PC-3 (cell line): Measurements from ENCODE around the gene EFCAB11. TPM values are rescaled to one million over a fixed set of nuclear protein-coding genes. Genes with fewer than 3 reads are reported as not detected.

Source experiments
- ATAC-seq: fragments of 200-7000 bp; cut with Tn5 transposase; 2 replicates; pipeline ENCODE4 v1.9.1; 2020; ENCODE audit warnings: mild to moderate bottlenecking, moderate library complexity
- BruUV-seq: library from RNA; stranded (reverse); fragments of 400-500 nt; replicated peaks from 2 replicates; lab custom pipeline; 2021; lab: Mats Ljungman, UMichigan
- CTCF ChIA-PET: fragments of 300-600 bp; sonication (Branson Sonifier 250); formaldehyde crosslinking; loops from one replicate; lab custom pipeline; 2022; ENCODE audit warnings: antibody characterized with exemption; lab: Charles Lee
- POLR2A ChIA-PET: fragments of 300-600 bp; sonication (Branson Sonifier 250); formaldehyde crosslinking; loops from one replicate; lab custom pipeline; 2022; ENCODE audit warnings: antibody characterized with exemption; ENCODE audit not compliant: unreplicated experiment; lab: Charles Lee
- DNase-seq: peaks from one replicate; pipeline ENCODE4 v3.0.0-alpha.2; 2015
- H2AFZ ChIP-seq: fragments of 300-600 bp; sonication (generic); 2 replicates; pipeline ENCODE4 v1.6.0; 2016; ENCODE audit warnings: antibody characterized with exemption, low read length
- H3F3A ChIP-seq: fragments of 300-600 bp; sonication (generic); one replicate; pipeline ENCODE4 v1.6.0; 2017; ENCODE audit warnings: antibody characterized with exemption, low read length, control low read depth, mild to moderate bottlenecking; ENCODE audit not compliant: unreplicated experiment
- H3K27ac ChIP-seq: fragments of 300-600 bp; sonication (generic); 2 replicates; pipeline ENCODE4 v1.5.1; 2016; ENCODE audit warnings: mild to moderate bottlenecking, low read length
- H3K27me3 ChIP-seq: fragments of 300-600 bp; sonication (generic); 2 replicates; pipeline ENCODE4 v1.6.1; 2016; ENCODE audit warnings: low read length, mixed read lengths
- H3K36me3 ChIP-seq: fragments of 300-600 bp; sonication (generic); 2 replicates; pipeline ENCODE4 v1.6.1; 2016; ENCODE audit warnings: low read depth, mixed run types, low read length, mixed read lengths
- H3K4me1 ChIP-seq: fragments of 300-600 bp; sonication (generic); 2 replicates; pipeline ENCODE4 v1.5.1; 2016; ENCODE audit warnings: low read length; ENCODE audit not compliant: insufficient read depth
- H3K4me2 ChIP-seq: fragments of 300-600 bp; sonication (generic); 2 replicates; pipeline ENCODE4 v1.6.0; 2016; ENCODE audit warnings: low read length
- H3K4me3 ChIP-seq: fragments of 300-600 bp; sonication (generic); 2 replicates; pipeline ENCODE4 v1.5.1; 2016; ENCODE audit warnings: mild to moderate bottlenecking, low read length, mixed read lengths
- H3K79me2 ChIP-seq: fragments of 300-600 bp; sonication (generic); 2 replicates; pipeline ENCODE4 v1.6.1; 2017; ENCODE audit warnings: low read length, mixed read lengths
- H3K9ac ChIP-seq: fragments of 300-600 bp; sonication (generic); 2 replicates; pipeline ENCODE4 v1.6.0; 2016; ENCODE audit warnings: mild to moderate bottlenecking, low read length
- H3K9me2 ChIP-seq: fragments of 300-600 bp; sonication (generic); replicated peaks from 2 replicates; pipeline ENCODE4 v1.6.1; 2016; ENCODE audit warnings: mixed run types, low read length, mixed read lengths
- H3K9me3 ChIP-seq: fragments of 300-600 bp; sonication (generic); 2 replicates; pipeline ENCODE4 v1.6.1; 2016; ENCODE audit warnings: low read length, mixed read lengths
- H4K20me1 ChIP-seq: fragments of 300-600 bp; sonication (generic); 2 replicates; pipeline ENCODE4 v1.6.1; 2016; ENCODE audit warnings: low read length, mixed read lengths
- EZH2 ChIP-seq: fragments of 300-600 bp; sonication (generic); IDR thresholded peaks from one replicate; pipeline ENCODE4 v1.6.1; 2017; ENCODE audit warnings: antibody characterized with exemption, mild to moderate bottlenecking, low read length; ENCODE audit not compliant: unreplicated experiment
- EZH2phosphoT487 ChIP-seq: fragments of 300-600 bp; sonication (generic); IDR thresholded peaks from 2 replicates; pipeline ENCODE4 v1.6.1; 2018; ENCODE audit warnings: mild to moderate bottlenecking, antibody characterized with exemption, low read length, borderline replicate concordance
- intact Hi-C: fragments of 100-400 bp; cut with micrococcal nuclease; formaldehyde crosslinking; loops from 2 replicates; pipeline ENCODE4 v1.9.0; 2023
- total RNA-seq: library from RNA; depleted of rRNA; stranded (reverse); fragments of >200 nt; gene quantifications from 2 replicates; pipeline ENCODE4 v1.2.3, GENCODE V29; 2014
- TF ChIP-seq, protein P1 (sequence below): fragments of 300-600 bp; sonication (generic); conservative IDR thresholded peaks from 2 replicates; pipeline ENCODE4 v1.5.1; 2017; ENCODE audit warnings: antibody characterized with exemption, low read depth, mild to moderate bottlenecking, low read length

Gene EFCAB11
- total RNA-seq, 1 experiment from 2014 or later, result 7.0 TPM

DNA sequence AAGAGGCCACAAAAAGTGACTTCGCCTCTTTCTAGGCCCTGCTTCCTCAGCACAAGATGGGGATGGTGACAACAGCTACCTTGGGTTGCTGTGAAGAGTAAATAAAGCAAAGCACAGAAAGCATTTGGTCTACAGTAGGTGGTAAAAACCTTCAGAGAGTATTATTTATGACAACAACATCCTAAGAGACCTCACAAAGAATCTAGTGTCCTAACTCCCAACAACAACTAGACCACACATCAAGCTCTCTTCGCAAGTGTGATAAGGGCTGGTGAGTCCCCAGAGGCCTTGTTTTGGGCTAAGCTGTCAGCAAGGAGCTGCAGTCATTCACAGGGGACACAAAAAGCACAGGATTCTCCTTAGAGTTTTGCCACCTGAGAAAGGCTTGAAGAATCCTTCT, 84.9 kb downstream of the EFCAB11 start:
- H2AFZ ChIP-seq, result no peak overlapping the region
- H3K4me3 ChIP-seq, result no peak overlapping the region
- H3K9me2 ChIP-seq, result no peaks in the 10 kb centered on the region
- no peaks in the 10 kb centered on the region for H3K27me3 ChIP-seq
- no peaks in the 10 kb centered on the region for H3K79me2 ChIP-seq
- H3K9me3 ChIP-seq, result no peaks in the 10 kb centered on the region
- H3K27ac ChIP-seq, result no peak overlapping the region
- H3F3A ChIP-seq, result no peaks in the 10 kb centered on the region
- H3K4me1 ChIP-seq, result peaks cover 7% of the 10 kb centered on the region
- no TSS peak for BruUV-seq
- CTCF ChIA-PET, result no interaction called here
- H3K9ac ChIP-seq, result no peak overlapping the region
- ATAC-seq, result no peak
- no peak for DNase-seq
- H4K20me1 ChIP-seq, result no peaks in the 10 kb centered on the region
- H3K36me3 ChIP-seq, result no peaks in the 10 kb centered on the region
- TF ChIP-seq, protein P1, sequence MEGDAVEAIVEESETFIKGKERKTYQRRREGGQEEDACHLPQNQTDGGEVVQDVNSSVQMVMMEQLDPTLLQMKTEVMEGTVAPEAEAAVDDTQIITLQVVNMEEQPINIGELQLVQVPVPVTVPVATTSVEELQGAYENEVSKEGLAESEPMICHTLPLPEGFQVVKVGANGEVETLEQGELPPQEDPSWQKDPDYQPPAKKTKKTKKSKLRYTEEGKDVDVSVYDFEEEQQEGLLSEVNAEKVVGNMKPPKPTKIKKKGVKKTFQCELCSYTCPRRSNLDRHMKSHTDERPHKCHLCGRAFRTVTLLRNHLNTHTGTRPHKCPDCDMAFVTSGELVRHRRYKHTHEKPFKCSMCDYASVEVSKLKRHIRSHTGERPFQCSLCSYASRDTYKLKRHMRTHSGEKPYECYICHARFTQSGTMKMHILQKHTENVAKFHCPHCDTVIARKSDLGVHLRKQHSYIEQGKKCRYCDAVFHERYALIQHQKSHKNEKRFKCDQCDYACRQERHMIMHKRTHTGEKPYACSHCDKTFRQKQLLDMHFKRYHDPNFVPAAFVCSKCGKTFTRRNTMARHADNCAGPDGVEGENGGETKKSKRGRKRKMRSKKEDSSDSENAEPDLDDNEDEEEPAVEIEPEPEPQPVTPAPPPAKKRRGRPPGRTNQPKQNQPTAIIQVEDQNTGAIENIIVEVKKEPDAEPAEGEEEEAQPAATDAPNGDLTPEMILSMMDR, result no peak
- no peak for TF ChIP-seq EZH2phosphoT487
- no peak for TF ChIP-seq EZH2
- no peak overlapping the region for H3K4me2 ChIP-seq
- POLR2A ChIA-PET, result no interaction called here
- intact Hi-C loops, result loop anchor here (1.0 kb wide), 1 partner anchor 12 kb away; no protein-coding TSS in a partner anchor

DNA sequence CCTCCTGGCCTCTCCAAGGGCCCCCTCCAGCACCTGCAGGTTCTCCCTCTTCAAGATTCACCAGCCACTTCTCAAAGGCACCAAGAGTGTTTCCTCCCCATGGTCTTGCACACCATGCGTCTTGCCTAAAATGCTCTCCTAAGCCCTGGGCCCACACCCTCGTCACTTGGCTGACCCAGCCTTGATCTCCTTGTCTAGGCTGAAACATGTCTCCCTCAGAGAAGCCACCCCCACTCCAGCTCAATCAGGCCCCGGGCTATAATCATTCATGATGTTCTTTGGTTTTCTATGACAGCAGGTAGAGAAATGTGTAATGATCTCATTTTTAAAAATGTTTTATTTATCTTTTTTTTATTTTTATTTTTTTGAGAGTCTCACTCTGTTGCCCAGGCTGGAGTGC, 88.1 kb downstream of the EFCAB11 start:
- ATAC-seq, result no peak
- H2AFZ ChIP-seq, result no peak overlapping the region

DNA sequence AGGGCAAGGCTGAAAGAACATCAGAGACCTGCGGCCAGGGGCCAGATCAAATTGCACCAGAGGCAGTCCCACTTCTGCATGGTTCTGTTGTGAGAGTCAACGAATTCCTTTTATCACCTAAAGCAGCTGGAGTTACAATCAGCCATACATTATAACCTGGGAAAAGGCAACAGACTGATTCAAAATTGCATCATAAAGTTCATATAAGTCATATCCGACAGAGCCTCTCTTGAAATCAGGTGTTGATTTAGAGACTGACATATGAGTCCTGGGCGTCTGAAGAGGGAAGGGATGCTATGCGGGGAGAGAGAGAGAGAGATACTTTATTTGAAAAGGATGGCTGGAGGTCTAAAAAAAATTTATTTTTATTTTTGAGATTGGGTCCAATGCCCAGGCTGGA, 89.4 kb downstream of the EFCAB11 start:
- Histone ChIP-seq H3K27ac (no peak overlapping the region), H3K36me3 (no peaks in the 10 kb centered on the region), H2AFZ (no peak overlapping the region), H3K4me3 (no peak overlapping the region), H3K27me3 (no peaks in the 10 kb centered on the region), H3K79me2 (no peaks in the 10 kb centered on the region), H3K9me2 (no peaks in the 10 kb centered on the region), H4K20me1 (no peaks in the 10 kb centered on the region), H3K4me2 (no peak overlapping the region), H3K9ac (no peak overlapping the region), H3K4me1 (peaks cover 7% of the 10 kb centered on the region), H3K9me3 (no peaks in the 10 kb centered on the region), H3F3A (no peaks in the 10 kb centered on the region)
- intact Hi-C loops, result no loop called here
- ChIA-PET CTCF (no interaction called here), POLR2A (no interaction called here)
- no peak for TF ChIP-seq EZH2
- TF ChIP-seq, protein P1, result no peak
- TF ChIP-seq EZH2phosphoT487, result no peak
- DNase-seq (no peak), ATAC-seq (no peak)
- no TSS peak for BruUV-seq

More for the DNA sequence above, 88.1 kb downstream of the EFCAB11 start:
- Histone ChIP-seq H3K36me3 (no peaks in the 10 kb centered on the region), H3K4me3 (no peak overlapping the region), H3K9me2 (no peaks in the 10 kb centered on the region), H3K27ac (no peak overlapping the region), H3F3A (no peaks in the 10 kb centered on the region), H3K9ac (no peak overlapping the region), H3K4me1 (peaks cover 7% of the 10 kb centered on the region), H3K9me3 (no peaks in the 10 kb centered on the region), H3K79me2 (no peaks in the 10 kb centered on the region), H4K20me1 (no peaks in the 10 kb centered on the region), H3K27me3 (no peaks in the 10 kb centered on the region), H3K4me2 (no peak overlapping the region)
- DNase-seq, result no peak
- intact Hi-C loops, result no loop called here
- no TSS peak for BruUV-seq
- ChIA-PET POLR2A (no interaction called here), CTCF (interaction anchor here (0.6 kb wide), 1 partner anchor 423 kb away, joined by 3 read pairs; no protein-coding TSS in a partner anchor)
- TF ChIP-seq EZH2 (no peak), EZH2phosphoT487 (no peak)
- TF ChIP-seq, protein P1, result no peak
